Measurements from ENCODE around the gene ZNF213. TPM values are rescaled to one million over a fixed set of nuclear protein-coding genes. Genes with fewer than 3 reads are reported as not detected.

Gene ZNF213
- total RNA-seq, 1 donor from 2014 or later, result 3.2 TPM

- DNase-seq (ENCODE audit: low read depth in 2 of 2), result no peak
Observed at GRCh38 chr16:3190949-3191353, 56.1 kb downstream of the ZNF213 start.

Other genes with a start within 250 kb of the ZNF213 start
- 17.7 and 17.9 TPM in 2 replicates for gene FLYWCH1, start 223.1 kb upstream of the ZNF213 start, total RNA-seq
- gene KREMEN2, start 170.8 kb upstream of the ZNF213 start, total RNA-seq, result not detected in 2 replicates
- 2.6 and 4.1 TPM in 2 replicates for gene PAQR4, start 165.7 kb upstream of the ZNF213 start, total RNA-seq
- gene PKMYT1, start 154.6 kb upstream of the ZNF213 start, total RNA-seq, result 0.99 and 2.0 TPM in 2 replicates
- gene CLDN9, start 122.1 kb upstream of the ZNF213 start, total RNA-seq, result not detected in 2 replicates
- not detected in 2 replicates for gene CLDN6, start 116.8 kb upstream of the ZNF213 start, total RNA-seq
- gene TNFRSF12A, start 114.7 kb upstream of the ZNF213 start, total RNA-seq, result 44.2 and 54.8 TPM in 2 replicates
- 4.6 and 6.1 TPM in 2 replicates for gene HCFC1R1, start 111.1 kb upstream of the ZNF213 start, total RNA-seq
- gene THOC6, start 111.0 kb upstream of the ZNF213 start, total RNA-seq, result 17.2 and 18.3 TPM in 2 replicates
- gene BICDL2, start 98.1 kb upstream of the ZNF213 start, total RNA-seq, result not detected in 2 replicates
- under 0.01 TPM in 2 replicates for gene MMP25, start 88.5 kb upstream of the ZNF213 start, total RNA-seq
- 26.2 and 36.6 TPM in 2 replicates for gene IL32, start 69.4 kb upstream of the ZNF213 start, total RNA-seq
- under 0.01 TPM in 1 of 2 replicates, not detected in the other for gene ZSCAN10, start 35.7 kb upstream of the ZNF213 start, total RNA-seq
- gene ZNF205, start 22.4 kb upstream of the ZNF213 start, total RNA-seq, result 12.3 and 12.6 TPM in 2 replicates
- not detected in 2 replicates for gene OR1F1, start 53.2 kb downstream of the ZNF213 start, total RNA-seq
- 7.0 and 10.1 TPM in 2 replicates for gene ZNF200, start 100.1 kb downstream of the ZNF213 start, total RNA-seq
- gene MEFV, start 121.6 kb downstream of the ZNF213 start, total RNA-seq, result not detected in 2 replicates
- 28.5 and 43.5 TPM in 2 replicates for gene ZNF263, start 148.5 kb downstream of the ZNF213 start, total RNA-seq
- 1.7 and 3.2 TPM in 2 replicates for gene TIGD7, start 170.4 kb downstream of the ZNF213 start, total RNA-seq
- gene ZNF75A, start 170.5 kb downstream of the ZNF213 start, total RNA-seq, result 9.6 and 13.3 TPM in 2 replicates
- under 0.01 TPM in 1 of 2 replicates, not detected in the other for gene OR2C1, start 220.9 kb downstream of the ZNF213 start, total RNA-seq

Data from lung microvascular endothelial cell (primary cell).